HG03521 (cell line): ENCODE measurements around the gene ASF1B.
"Not testable (repeated sequence)": the region's sequence is repeated elsewhere in the genome, so short reads cannot be mapped to it uniquely, and the experiment has no call there.

Experiments
- ATAC-seq: cut with Tn5 transposase; IDR thresholded peaks from one replicate; pipeline ENCODE4 v1.9.1; 2021; ENCODE audit warnings: mild to moderate bottlenecking, moderate library complexity; ENCODE audit not compliant: unreplicated experiment

The ASF1B gene

DNA sequence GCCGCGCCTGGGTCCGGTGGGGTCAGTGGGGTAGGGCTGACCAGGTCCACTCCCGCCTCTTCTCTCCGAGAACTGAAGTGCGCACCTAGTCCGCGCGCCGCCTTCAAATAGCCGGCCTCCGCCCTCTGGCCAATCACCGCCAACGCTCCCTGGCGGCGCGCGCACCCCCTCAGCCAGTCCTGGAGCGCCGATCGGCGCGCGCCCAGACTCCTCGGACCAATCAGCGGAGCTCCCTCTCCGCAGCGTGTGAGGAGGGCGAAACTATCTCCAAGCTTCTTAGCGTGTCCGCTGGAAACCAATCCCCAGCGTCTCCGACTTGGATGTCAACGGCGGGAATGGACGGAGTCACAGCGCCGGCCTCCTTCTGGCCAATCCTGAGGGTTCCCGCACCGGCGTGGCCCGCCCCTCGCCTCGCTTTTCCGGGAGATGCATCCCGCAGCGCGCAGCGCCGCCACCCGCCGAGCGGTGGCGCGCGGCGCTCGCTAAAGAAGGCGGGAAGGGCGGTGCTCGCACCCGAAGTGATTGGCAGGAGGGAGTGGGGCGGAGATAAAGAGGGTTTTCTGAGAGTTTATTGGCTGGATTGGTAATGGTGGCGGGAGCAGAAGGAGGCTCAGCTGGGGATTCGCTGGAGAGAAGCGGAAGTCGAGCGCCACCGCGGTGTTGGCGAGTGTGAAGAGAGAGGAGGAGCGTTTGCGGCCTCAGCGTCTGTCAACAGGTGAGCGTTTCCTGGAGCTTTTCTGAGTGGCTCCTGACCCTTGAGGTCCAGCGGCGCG is at the start of gene ASF1B:
Gene ASF1B, minus strand, starts transcription at position 81 of the 773 bp plus-strand sequence. CDS start 133 bp downstream, outside the sequence.
- peak; percentile 76 for ATAC-seq

DNA sequence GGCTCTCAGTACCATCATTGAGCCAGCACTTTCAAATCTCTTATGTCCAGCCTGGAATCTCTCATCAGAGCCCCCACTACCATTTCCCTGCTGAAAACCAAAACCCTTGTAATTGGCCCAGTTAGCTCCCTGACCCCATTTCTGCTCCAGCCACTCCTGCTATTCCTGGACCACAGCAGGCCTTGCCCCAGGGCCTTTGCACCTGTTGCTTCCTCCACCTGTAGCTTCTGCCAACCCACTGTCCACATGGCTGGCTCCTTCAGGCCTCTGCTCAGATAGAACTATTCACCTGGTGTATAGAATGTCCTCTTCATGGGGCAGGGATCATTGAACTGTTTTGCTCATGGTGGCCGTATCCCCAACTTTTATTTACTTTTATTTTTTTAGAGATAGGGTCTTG is 49.3 kb upstream of the ASF1B start:
- not testable (repeated sequence) for ATAC-seq

DNA sequence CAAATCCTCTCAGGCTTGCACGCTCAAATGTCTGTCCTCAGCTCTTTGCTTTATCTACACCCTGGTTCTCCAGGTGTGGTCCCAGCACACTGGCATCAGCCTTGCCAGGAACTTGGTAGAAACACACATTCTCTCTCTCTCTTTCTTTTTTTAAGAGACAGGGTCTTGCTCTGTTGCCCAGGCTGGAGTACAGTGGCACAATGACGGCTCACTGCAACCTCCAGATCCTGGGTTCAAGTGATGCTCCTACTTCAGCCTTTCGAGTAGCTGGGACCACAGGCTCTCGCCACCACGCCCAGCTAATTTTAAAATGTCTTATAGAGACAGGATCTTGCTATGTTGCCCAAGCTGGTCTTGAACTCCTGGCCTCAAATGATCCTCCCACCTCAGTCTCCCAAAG is 48.8 kb upstream of the ASF1B start:
- ATAC-seq, result no peak

DNA sequence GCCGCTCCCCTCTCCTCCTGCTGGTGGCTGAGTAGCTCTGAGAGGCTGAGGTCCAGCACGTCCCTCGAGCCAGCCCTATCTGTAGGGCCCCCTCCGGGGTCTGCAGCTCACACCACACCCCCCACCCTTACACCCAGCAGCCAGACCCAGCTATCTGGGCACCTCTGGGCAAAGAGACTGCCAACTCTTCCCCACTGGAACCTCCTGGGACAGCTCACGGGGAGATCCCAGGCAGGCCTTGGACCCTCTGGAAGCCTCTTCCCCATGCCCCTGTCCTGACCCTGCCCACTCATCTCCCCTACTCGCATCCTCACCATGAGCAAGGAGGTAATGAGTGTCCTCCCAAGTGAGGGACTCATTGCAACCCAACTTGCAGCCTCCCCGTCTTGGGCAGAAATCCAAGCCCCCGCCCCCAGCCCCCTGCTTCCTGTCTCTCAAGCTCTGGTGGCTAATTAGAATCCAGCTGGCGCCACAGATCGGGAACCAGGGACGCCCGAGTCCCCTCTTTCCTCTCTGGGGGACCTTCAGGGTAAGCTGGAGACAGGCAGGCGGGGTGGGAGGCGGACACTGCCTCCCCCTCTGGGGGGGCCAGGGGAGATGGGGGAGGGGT is 47.5 kb upstream of the ASF1B start:
- ATAC-seq, result no peak

DNA sequence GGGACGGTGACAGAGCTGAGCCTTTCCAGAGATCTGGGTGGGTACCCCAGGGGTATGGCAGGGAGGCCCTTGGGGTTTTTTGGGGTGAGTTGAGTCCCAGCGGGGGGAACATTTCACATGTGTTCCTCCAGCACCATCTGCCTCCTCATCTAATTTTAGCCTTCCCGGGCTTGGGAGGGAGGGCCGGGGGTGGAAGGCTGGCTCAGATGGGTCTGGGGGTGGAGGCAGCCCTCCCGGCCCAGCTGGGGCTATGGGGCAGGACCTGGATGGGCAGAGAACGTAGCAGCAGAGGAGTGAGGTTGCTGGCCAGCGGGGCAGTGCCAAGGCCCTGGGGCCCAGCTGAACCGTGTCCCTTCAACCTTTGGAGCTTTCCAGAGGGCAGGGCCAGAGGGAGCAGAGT is 46.1 kb upstream of the ASF1B start:
- no peak for ATAC-seq

DNA sequence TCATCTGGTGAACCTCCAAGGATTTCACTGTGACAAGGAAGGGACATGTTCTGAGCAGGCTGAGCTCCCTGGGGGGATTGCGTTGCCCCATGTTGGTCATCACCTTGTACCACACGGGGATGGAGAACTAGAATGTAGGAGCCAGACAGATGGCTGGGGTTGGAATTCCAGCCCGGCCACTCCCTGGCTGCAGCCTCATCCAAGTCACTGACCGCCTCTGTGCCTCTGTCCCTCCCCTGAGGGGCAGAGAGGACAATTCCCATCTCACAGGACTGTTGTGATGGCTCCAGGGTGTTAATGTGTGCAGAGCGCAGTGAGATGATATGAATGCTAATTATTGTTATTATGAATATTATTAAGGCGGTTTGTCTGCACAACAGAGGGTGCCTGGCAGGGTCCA is 45.5 kb upstream of the ASF1B start:
- no peak for ATAC-seq

DNA sequence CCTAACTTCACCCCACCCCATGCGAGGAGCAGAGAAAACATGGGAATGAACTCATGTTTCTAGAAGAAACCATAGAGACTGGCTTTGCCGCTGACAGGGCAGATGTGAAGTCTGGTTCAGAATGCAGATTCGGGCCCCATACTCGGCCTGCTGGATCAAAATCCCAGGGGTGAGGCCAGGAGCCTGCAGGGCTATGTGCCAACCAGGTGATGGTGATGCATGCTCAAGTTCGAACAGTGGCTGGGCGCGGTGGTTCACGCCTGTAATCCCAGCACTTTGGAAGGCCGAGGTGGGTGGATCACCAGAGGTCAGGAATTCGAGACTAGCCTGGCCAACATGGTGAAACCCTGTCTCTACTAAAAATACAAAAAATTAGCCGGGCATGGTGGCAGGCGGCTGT is 44.8 kb upstream of the ASF1B start:
- ATAC-seq, result not testable (repeated sequence)

DNA sequence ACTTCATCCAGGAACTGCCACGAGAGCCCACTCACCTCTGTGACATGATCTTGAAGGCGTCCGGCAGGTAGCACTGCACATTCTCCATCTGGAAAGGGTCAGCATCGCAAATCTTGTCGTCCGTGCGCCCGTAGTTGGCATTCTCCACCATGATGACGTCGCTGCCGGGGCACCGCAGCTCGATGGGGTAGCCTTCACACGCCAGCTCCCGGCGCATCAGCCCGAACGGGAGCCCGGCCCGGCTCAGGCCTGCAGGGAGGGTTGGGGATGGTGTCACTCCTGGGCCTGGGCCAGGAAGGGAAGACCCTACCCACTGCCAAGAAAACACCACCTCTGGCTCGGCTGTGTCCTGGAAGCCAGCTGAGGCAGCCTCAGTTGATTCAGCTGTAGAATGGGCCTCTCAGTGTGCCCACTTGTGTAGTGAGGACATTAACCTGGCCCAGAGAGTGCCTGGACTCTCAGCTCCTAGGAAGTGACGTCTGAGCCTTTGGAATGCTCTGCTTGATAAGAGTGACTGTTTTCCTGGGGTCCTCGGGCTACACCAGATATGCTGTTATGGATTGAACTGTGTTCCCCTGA is 41.2 kb upstream of the ASF1B start:
- ATAC-seq, result no peak

DNA sequence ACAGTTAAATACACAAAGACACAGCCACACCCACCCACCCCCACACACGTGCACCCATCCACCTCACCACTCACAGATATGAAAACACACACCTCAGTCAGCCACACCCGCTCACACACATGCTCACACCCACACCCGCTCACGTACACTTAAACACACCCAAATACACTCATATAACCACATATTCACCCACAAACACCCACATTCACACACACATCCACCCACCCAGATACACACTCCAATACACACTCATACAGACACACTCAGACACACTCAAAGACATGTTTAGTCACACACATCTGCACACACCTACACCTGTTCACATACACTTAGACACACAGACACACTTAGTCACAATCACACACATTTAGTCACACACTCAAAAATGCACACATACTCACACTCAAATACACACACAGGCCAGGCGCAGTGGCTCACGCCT is 39.0 kb upstream of the ASF1B start:
- ATAC-seq, result no peak

DNA sequence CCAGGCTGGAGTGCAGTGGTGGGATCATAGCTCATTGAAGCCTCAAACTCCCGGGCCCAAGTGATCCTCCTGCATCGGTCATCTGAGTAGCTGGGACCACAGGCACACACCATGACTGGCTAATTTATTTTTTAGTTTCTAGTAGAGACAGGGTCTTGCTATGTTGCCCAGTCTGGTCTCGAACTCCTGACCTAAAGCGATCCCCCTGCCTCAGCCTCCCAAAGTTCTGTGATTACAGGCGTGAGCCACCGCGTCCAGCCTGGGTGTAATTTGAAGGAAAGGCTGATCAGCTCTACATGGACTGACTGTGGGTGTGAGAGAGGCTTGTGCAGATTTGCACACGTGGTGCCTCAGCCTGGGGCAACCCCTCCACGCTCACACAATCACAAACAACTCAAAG is 38.5 kb upstream of the ASF1B start:
- ATAC-seq, result no peak

DNA sequence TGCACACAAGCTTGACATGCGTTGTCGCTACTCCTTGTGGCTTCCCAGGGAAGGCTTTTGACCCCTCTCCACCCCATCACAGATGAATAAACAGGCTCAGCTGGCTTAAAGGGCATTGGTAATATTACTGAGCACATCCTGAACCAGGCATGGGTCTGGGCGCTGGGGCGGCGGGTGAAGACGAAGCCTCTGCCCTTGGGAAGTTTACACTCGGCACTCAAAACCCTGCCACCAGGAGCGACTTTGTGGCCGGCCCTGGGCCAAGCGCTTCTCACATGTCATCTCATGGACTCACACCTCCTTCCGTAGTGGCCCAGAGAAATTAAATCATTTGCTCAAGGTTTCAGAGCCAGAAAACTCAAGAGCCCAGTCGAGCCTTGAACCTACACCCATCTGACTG is 32.6 kb upstream of the ASF1B start:
- ATAC-seq, result no peak

DNA sequence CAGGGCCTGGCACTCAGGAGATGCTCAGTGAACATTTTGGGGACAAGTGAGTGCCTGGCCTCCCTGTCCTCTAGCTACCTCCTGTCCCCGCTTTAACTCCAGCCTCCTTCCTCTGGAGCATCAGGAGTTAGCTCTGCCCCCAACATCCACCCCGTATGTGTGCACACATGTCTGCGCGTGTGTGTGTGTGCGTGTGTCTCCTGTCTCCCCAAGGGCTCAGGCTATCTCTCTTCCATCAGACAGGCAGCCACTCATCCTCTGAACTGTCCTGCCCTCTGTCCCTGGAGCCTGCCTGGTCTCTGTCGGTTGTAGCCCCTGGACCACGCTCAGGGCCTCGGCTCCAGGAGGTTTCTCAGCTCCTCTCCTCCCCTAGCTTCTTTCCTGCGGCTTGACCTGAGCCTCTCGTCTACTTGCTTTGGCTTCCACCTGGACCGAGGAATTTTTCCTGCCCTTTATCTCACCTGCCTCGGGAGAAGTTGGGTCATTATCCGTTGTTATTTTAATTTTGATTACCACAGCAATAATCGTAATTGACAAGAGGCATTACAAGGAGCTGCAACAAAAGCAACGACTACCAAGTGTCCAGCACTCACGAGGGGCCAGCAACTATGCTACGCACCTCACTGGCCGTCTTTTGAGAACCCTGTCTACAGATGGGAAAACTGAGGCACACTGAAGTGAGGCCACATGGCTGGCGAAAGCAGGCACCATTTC is 32.0 kb upstream of the ASF1B start:
- no peak for ATAC-seq

DNA sequence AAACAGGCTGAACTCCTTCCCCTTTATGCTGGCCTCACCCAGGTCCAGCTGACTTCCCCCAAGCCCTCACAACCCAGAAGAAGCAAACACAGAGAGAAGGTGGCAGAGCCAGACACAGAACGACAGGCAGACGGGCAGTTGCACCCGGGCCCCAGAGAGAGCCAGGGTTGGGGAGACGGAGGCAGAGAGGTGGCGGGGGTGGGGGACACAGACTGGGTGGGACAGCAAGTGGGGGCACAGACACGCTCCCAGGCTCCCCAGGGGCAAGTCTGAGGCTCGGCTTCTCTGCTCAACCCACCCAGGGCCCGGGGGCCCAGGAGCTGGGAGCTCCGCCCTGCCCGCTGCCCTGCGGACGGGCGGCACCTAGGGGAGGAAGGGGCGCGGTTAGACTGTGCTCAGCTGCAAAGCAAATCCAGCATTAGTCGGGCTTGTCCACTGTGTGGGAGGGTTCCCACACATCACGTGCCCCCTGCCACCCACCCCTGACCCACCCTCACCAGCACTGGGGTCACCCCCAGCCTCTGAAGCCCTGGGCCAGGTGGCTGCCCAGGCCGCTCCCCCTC is 31.3 kb upstream of the ASF1B start:
- no peak for ATAC-seq

DNA sequence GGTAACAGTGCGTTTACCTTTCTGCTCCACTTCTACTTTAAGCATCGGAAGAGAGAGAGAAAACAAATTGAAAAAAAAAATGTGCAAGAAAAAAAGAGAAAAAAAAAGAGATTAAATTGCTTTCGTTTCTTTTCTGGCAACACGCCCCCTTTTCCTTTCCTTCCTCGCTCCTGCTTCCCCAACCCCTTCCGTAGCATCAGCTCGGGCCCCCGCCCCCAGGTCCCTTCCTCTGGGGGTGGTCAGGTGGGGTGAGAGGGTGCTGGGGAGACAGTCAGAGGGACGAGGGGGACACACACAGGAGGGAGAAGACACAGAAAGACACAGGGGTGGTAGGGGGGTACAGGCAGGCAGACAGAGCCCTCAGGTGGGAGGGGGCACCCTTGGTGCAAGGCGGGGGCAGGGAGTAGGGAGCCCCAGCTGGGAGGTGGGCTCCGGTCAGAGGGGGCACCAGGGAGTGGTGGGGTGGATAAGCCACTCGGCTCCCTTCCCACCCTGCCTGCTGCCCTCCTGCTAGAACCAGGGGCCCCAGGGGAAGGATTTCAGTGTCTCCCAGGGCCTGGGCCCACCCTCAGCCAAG is 30.7 kb upstream of the ASF1B start:
- ATAC-seq, result no peak

DNA sequence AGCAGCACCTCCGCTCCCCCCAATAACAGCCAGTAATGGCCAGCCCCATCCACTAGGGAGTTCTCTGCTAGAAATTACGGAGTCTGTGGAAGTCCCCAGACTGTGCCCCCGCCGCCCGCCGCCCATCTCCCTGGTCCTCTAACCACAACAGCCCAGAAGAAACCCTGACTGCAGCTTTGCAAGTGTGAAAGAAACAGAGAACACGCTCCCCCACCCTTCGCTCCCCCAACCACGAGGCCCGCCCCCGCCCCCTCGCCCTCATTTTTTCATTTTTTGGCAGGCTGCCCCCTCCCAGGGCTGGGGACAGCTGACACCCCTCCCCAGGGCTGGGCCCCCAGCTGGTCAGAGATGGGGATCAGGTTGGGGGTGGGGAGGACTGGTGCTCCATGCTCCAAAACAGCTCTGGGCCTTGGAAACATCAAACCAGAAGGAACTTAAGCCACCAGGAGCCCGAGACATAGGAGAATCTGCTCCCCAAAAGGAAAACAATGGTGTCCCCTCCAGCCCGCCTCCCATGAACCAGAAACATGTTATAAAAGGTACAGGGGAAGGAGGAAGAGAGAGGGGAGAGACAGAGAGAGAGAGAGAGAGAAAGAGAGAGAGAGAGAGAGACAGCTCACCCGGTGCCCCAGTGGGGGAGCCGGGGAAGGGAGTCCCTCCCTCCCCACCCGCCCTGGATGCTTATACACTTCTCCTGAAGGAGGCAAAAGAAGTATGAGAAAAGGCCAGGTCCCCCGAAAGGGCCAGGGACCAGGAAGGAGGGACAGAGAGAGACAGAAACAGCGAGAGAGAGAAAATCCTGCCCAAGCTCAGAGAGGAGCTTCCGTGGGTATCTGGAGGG is 29.8 kb upstream of the ASF1B start:
- ATAC-seq, result no peak

DNA sequence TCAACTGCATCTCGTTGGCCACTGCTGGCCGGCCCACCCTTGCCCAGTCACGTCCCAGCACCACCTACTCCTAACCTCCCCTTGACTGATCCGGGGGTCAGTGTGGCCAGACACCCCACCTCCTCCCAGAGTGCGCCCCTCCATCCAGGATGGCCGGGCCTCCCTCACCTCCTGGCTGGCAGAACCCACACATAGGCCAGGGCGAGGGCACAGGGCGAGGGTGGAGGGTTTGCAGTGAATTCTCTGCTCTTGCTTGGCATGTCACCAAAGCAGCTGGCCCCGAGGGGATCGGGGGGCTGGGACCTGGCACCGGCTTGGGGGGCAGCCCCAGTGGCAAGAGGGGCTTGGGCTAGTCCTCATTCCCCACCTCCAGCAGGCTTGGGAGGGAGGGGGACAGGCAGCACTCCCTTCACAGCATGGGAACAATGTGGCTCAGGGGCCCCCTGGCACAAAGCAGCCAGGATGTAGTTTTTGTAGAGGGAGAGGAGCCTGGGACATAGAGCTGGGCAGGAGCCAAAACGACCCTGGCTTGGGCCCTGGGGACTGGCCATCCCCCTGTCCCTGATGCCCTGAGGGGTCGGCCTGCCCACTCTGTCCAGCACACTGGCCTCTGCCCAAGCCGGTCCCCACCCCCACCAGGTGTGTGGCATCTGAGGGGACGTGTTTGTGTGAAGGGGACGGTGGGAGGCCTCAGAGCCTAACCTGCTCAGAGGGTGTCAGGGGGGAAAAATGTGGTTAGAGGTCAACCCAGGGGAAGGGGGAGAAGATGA is 28.5 kb upstream of the ASF1B start:
- no peak for ATAC-seq

DNA sequence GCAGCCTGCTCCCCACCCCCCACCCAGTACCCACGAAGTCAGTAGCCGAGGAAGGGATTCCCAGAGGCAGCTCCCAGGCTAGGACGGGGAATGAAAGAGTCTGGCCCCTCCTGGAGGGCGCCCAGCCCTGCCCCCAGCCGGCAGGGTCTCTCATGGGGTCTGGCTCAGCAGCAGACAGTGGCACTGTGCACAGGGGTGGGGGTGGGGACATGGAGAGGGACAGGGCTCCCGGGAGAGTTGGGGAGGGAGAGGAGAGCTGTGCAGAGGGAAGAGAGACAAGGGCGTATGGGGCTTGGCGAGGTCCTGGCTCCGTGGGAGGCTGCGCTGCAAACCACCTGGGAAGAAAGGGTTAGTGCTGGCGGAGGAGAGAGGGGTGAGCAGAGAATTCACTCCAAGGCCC is 27.7 kb upstream of the ASF1B start:
- no peak for ATAC-seq

DNA sequence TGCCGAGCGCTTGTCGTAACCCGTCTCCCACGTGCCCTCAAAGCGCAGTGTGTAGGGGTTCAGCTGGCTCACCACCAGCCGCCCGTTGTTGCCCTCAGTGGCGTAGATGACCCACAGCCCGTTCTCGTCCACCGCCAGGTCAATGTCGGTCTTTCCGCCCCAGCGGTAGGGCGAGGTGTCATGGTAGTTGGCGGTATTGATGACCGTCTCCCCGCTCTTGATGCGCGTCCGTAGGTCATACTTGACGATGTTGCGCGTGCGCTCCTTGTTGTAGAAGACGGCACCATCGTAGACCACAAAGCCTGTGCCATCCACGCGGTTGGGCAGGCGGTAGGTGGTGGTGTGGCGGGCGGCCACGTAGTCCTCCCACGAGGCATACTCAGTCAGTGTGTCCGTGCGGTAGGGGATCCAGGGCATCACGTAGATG is 26.5 kb upstream of the ASF1B start:
- ATAC-seq, result no peak

DNA sequence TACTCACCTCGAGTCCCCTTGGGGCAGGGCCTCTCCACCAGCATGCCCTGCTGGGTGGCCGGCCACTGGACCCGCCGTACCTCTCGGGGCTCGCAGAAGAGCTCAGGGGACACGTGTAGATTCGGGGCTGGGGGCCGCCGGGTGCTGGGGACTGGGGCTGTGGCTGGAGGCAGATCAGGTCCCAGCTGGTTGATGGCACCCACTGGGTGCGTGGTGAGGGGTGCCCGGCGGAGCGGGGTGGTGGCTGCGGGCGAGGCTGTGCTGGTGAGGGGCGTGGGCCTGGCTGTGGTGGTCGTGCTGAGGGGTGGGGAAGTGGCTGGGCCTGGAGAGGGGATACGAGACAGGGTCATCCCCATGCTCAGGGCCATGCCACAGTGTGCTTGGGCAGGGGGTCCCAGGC is 24.9 kb upstream of the ASF1B start:
- ATAC-seq, result no peak
